GM19351 (cell line): ENCODE measurements around the gene MEIOB.
A peak's percentile ranks its signal among the peaks of the same experiment; 100 is the strongest.

Experiments
- ATAC-seq: cut with Tn5 transposase; IDR thresholded peaks from one replicate; pipeline ENCODE4 v1.9.1; 2021; ENCODE audit warnings: mild to moderate bottlenecking, moderate library complexity; ENCODE audit not compliant: unreplicated experiment

The MEIOB gene

DNA sequence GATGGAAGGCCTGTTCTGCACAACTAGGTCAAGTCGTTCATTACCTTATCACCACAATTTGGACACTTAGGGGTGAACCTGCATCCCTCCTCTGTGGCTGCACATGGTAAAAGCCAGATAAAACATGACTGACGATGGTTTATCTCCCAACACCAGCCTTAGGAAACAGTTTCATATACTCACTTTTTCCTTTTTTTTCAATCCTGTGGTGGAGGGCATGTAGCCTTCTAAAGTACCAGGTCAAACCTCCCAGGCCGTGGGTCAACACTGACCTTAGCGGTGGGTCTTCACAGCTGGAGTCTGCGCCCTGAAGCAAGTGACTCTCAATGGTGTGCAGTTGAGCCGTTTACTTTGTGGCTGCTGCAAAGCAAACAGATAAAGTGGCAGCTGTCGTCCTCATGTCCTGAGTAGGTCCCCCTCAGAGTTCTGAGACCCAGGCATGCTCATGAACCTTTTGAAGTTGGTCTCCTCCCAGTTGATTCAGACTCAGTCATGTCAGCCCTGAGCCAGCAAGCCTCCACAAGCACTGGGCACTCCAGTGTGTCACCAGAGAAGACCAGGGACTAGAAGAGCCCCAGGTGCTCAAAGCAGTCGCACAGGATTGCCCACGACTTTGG is 39.0 kb downstream of the MEIOB start:
- no peak for ATAC-seq

DNA sequence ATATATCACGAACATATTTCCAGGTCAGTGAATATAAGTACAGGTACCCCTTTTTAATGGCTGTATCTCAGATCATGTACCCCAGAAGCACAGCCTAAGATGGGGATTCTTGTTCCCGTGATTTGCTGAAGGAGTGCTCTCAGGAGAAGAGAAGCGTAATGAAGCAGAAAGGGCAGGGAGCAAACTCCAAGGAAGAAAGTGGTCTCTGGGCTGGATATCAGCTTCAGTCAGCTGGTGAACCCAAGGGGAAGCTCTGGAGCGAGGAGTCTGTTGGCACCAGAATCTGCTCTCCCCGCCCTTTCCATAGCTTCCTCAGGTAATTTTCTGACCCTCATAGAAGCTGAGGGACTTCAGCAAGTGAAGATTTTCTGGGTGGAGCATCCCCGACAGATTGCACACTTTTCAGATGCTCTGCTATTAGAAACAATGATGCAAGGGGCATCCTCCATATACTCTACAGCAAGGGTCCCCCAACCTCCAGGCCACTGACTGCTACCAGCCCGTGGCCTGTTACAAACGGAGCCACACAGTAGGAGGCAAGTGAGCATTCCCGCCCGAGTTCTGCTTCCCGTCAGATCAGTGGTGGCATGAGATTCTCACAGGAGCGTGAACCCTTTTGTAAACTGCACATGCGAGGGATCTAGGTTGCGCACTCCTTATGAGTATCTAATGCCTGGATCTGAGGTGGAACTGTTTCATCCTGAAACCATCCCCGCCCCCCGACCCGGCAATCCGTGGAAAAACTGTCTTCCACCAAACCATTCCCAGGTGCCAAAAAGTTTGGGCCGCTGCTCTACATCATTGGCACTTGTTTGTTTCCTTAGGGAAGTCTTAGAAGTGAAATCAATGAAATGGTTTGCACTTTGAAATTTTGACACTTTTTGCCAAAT is 40.5 kb downstream of the MEIOB start:
- ATAC-seq, result no peak

DNA sequence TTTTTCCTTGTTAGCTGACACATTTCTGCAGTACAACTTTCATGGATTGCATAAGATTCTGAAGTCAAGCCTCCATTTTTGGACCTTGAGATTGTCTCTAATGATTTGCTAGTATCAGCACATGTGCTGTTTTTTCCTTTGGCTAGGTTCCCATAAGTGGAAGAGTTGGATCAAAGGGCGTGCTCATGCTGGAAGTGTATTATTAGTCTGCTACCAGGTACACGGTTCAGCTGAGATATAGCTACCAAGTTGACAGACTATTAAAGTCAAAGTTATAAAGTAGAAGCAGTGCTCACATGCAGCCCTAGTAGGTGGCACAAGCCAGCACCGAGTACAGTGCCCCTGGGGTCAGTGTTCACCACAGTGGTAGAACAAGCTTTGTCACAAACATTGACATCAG is 41.8 kb downstream of the MEIOB start:
- no peak for ATAC-seq

DNA sequence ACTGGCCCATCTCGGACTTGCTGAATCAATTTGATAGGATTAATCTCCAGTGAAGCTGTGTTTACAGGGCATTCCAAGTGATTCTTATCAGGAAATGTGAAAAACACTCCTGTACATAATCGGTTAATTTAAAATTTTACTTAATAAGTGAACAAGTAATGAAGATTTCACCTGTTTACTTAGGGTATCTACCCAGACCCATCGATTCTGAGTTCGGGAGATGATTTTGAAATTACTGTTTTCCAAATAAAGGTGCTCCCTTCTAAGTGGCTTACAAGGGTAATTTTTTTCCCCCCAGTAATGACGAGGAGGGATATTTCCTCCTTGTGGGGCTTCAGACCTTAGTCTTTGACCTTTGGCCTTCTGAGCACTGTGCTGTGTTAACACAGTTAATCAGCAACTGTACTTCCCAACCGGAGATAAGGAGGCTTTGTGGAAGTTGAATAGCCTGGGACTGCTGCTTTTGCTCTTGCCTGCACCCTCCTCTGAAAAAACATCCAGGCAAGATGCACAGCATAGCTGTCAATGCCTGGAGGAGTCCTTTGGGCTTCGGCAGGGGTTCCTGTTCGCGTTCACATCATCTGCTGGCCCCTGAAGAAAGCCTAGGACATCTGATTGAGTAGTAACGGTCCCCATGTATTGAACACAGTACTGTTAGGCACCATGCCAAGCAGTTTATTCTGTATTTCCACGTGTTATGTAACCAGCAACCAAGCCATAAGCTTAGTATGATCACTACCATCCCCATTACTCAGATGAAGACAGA is 43.1 kb downstream of the MEIOB start:
- no peak for ATAC-seq

DNA sequence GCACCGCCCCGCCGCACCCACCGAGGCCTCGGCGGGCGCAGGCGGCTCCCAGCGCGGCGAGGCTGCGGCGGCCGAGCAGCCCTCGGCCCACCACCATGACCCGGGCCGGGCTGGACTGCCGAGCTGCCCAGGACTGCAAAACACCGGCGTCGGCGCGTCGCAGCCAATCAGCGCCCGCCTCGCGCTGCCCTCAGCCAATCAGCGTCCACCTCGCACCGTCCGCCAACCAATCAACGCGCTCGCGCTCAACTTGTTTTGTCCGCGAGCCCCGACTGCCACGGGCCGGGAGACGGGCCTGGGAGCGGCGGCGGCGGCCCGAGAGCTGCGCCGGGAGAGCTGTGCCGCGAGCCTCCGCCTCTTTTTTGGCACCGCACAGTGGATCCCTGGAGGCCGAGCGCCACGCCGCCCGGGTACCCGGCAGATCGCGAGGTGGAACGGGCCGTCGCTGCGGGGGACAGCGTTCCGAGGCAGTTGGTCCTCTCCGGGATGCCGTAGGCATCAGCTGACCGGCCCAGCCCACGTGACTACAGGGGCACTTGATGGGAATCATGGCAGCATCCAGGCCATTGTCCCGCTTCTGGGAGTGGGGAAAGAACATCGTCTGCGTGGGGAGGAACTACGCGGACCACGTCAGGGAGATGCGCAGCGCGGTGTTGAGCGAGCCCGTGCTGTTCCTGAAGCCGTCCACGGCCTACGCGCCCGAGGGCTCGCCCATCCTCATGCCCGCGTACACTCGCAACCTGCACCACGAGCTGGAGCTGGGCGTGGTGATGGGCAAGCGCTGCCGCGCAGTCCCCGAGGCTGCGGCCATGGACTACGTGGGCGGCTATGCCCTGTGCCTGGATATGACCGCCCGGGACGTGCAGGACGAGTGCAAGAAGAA is 45.0 kb downstream of the MEIOB start, which contains the start of the genes FAHD1 and HAGH:
TSS of gene FAHD1 (plus strand) at position 516 of the 883 bp plus-strand sequence. CDS start at position 549, 33 bp downstream.
TSS of gene HAGH (minus strand) at position 135 of the 883 bp plus-strand sequence. CDS start at position 97, 38 bp downstream.
- ATAC-seq, result peak; percentile 77

DNA sequence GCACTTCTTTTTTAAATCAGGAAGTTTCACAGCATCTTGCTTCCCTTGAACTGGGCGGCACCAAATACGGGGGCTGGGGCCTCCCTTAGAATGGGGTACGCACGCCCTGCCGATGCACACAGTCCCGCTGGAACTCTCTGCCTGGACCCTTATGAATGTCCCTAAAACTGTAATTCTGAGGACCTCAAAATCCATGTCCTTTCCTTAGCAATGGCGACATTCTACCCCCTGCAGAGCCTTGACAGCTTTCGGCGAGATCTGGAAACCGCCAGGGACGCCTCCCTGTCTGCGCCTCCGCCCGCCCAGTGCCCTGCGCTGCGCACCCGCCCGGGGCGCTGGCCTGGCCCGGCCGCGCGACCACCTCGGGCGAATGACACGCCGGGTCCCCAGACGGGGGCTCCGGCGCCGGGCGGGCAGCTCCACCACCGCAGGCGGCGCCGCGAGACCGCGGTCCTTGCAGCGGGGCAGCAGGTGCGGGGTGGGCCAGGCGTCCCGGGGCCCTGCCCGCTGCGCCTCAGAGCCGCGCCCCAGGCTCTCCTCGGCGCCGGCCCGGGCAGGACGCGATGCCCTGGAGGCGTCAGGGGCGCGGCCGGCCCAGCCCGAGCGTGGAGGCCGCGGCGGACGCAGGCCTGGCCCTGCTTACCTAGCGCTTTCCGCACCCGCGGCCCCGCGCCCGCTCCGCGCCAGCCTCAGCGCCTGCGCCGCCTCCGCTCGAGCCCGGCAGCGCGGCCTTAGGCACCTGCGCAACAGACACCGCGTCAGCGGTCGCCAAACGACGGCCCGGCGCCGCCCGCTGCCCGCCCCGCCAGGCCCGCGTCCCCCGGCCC is 45.9 kb downstream of the MEIOB start:
- peak; percentile 56 for ATAC-seq

GRCh38 chr16:1825381-1825863 is 46.5 kb downstream of the MEIOB start:
- no peak for ATAC-seq

DNA sequence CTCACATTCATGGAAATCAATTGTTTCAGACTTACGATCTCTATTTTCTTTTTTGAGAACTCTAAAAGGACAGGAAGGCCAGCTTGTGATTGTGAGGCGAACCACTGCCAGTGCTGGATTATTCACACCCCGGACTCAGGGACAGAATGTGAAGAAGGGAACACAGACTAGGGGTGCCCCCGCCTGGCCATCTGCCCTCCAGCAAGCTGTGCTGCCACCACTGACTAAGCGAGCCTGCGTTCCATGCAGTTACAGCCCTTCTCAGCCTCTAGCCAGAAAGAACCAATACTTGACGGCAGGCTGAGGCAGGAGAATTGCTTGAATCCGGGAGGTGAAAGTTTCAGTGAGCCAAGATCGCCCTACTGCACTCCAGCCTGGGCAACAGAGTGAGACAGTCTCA is 48.1 kb downstream of the MEIOB start:
- no peak for ATAC-seq

GRCh38 chr16:1822801-1823200 is 49.2 kb downstream of the MEIOB start:
- ATAC-seq, result no peak

DNA sequence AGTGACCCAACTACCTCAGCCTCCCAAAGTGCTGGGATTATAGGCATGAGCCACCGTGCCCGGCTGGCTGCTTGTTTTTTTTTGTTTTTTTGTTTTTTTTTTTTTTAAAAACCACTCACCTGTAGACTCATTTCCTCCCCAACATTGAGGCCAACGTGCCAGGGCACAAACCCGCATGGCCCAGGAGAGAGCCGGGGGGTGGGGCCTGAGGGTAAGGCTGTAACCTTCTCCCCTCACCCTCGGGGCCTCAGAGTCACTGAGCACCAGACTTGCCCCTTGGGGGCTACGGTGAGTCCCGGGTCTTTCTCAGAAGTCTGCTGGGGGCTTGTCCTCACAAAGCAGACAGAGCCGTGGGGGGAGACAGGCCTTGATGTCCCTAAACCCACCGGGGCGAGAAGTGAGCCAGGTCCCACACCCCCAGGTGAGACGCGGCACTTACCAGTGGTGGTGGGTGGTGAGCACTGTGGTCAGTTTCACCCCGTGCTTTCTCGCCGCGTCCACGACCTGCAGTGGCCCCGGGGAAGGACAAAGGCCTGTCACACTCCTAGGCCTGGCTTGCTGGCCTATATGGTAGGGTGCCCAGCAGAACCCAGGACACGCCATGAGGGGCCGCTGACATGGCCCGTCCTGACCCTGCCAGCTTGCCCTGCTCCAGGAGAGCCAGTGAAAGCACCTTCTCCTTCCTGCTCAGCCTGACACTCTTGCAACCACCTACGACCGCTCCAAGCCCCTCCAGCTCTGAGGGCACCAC is 49.9 kb downstream of the MEIOB start:
- ATAC-seq, result no peak

- no peak for ATAC-seq
Observed at GRCh38 chr16:1820946-1821290, 51.0 kb downstream of the MEIOB start.

GRCh38 chr16:1820096-1820945 is 51.6 kb downstream of the MEIOB start:
- no peak for ATAC-seq

DNA sequence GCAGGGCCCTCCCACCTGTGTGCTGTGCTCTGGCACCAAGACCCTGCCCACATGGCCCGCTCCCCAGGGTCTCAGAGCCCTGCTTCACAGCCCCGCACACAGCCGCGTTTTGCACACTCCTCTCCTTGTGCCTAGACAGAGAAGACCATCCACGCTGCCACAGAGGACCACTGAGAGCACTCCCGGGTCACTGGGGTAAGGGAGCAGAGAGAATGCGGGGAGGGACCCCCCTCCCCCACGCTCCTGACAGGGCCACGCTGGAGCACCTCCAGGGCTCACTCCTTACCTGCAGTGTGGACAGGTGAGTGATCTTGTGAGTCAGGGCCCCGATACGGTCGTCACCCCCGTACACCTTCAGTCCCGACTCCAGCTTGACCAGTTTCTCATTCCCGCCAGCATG is 52.4 kb downstream of the MEIOB start:
- ATAC-seq, result no peak

- no peak for ATAC-seq
Observed at GRCh38 chr16:1818873-1819525, 53.0 kb downstream of the MEIOB start.

GRCh38 chr16:1818204-1818872 is 53.6 kb downstream of the MEIOB start:
- ATAC-seq, result no peak

- no peak for ATAC-seq
Observed at GRCh38 chr16:1817716-1818115, 54.2 kb downstream of the MEIOB start.

DNA sequence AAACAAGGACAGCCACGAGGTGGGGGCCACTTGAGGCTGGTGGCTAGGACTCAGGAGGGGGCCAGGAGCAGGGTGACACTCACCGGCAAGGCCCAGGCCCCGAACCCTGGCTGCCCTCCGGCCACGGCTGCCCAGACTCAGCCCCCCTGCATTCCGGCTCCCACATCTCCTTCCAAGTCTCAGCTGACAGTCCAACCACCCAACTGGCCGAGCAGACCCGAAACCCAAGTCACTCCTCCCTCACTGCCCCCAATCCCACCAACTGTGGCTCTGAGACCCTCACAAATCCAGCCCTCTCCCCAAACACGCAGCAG is 54.7 kb downstream of the MEIOB start:
- ATAC-seq, result no peak
